ENCODE measurements around the gene PSAT1. TPM values are rescaled to one million over a fixed set of nuclear protein-coding genes. Genes with fewer than 3 reads are reported as not detected.

The PSAT1 gene
- polyA plus RNA-seq, 3 donors, result 0.05 to 4.7 (median 0.11) TPM

GRCh38 chr9:78371981-78372380 is 75.1 kb downstream of the PSAT1 start:
- WGBS (ENCODE audit: insufficient coverage), result 0% methylated on average over 3 of the region's 7 CpGs
- intact Hi-C loops (cut with micrococcal nuclease), result no loop called here
- H3K4me3 Mint-ChIP-seq, result no peak overlapping the region
- no peak overlapping the region for H2AFZ ChIP-seq (ENCODE audit: insufficient read depth, low read depth, low read length, poor library complexity, severe bottlenecking)
- H3K27me3 ChIP-seq (ENCODE audit: control insufficient read depth in 2 of 2, insufficient read depth in 2 of 2, low read length in 2 of 2), result no peaks in the 10 kb centered on the region
- no peak overlapping the region for H3K27ac ChIP-seq (ENCODE audit: low read depth in 1 of 2, low read length in 2 of 2)
- no peak for DNase-seq
- H3K9ac ChIP-seq (ENCODE audit: insufficient read depth, low read length, poor library complexity, severe bottlenecking), result no peak overlapping the region
- no peaks in the 10 kb centered on the region for H3K36me3 ChIP-seq (replicated peaks in 1 of 2; ENCODE audit: control insufficient read depth in 1 of 2, insufficient read depth in 2 of 2, low read length in 2 of 2)
- H3K36me3 Mint-ChIP-seq, result no peaks in the 10 kb centered on the region
- H3K9me3 ChIP-seq (replicated peaks in 1 of 2; ENCODE audit: control insufficient read depth in 1 of 2, insufficient read depth in 1 of 2, low read length in 2 of 2), result no peaks in the 10 kb centered on the region
- no peak overlapping the region for H3K27ac Mint-ChIP-seq
- TF ChIP-seq CTCF (IDR thresholded peaks at IDR 0.05), result no peak
- H3K4me1 Mint-ChIP-seq, result peaks cover 15% of the 10 kb centered on the region
- peaks cover 4 to 7% (median 5%) of the 10 kb centered on the region in 3 donors for H3K27me3 Mint-ChIP-seq (ENCODE audit: low read depth in 3 of 3)
- no peaks in the 10 kb centered on the region for H3K79me2 ChIP-seq (ENCODE audit: insufficient read depth, low read length)
- peaks cover 0 to 3% (median 0%) of the 10 kb centered on the region in 7 donors for H3K9me3 Mint-ChIP-seq
- H3K4me3 ChIP-seq (replicated peaks in 1 of 3; ENCODE audit: low read depth in 2 of 3, low read length in 3 of 3), result no peak overlapping the region
- no peak overlapping the region for H3K4me2 ChIP-seq (replicated peaks; ENCODE audit: extremely low read depth, low read length, poor library complexity, severe bottlenecking)
- no peaks in the 10 kb centered on the region for H3K4me1 ChIP-seq (ENCODE audit: control insufficient read depth in 1 of 2, insufficient read depth in 2 of 2, low read length in 2 of 2)
- no peaks in the 10 kb centered on the region for H4K20me1 ChIP-seq (ENCODE audit: insufficient read depth, low read length)

Other genes starting within 250 kb of the PSAT1 start
- 1 to 10 TPM; 1.7 to 3.3 (median 2.5) TPM for gene CEP78, start 61.0 kb upstream of the PSAT1 start, polyA plus RNA-seq

All from CD14-positive monocyte (primary cell).